DND-41 (cell line): ENCODE measurements around the gene ZBP1.
"Not testable (repeated sequence)": the region's sequence is repeated elsewhere in the genome, so short reads cannot be mapped to it uniquely, and the experiment has no call there.

Source experiments
- CTCF ChIP-seq: IDR thresholded peaks from 2 replicates; pipeline ENCODE4 v1.5.1; 2012; ENCODE audit warnings: borderline replicate concordance, low read length, moderate library complexity, mild to moderate bottlenecking; ENCODE audit not compliant: poor library complexity, severe bottlenecking; ENCODE audit errors: extremely low read depth
- EZH2 ChIP-seq: IDR thresholded peaks from 3 replicates; pipeline ENCODE4 v1.6.1; 2012; ENCODE audit warnings: borderline replicate concordance, low read depth, mild to moderate bottlenecking, moderate library complexity, low read length, inconsistent platforms; ENCODE audit not compliant: severe bottlenecking

GRCh38 chr20:57628962-57629308, 8.7 kb upstream of the ZBP1 start:
- not testable (repeated sequence) for TF ChIP-seq CTCF, EZH2
